ENCODE measurements around the gene APEX1. TPM values are rescaled to one million over a fixed set of nuclear protein-coding genes. Genes with fewer than 3 reads are reported as not detected.
A peak's percentile ranks its signal among the peaks of the same experiment; 100 is the strongest.
"Not testable (repeated sequence)": the region's sequence is repeated elsewhere in the genome, so short reads cannot be mapped to it uniquely, and the experiment has no call there.

The APEX1 gene
- total RNA-seq, 1 donor from 2014 or later = 125 TPM

- no peak for DNase-seq (ENCODE audit: low read depth)
Observed at GRCh38 chr14:20472536-20473169, 17.6 kb downstream of the APEX1 start.

DNA sequence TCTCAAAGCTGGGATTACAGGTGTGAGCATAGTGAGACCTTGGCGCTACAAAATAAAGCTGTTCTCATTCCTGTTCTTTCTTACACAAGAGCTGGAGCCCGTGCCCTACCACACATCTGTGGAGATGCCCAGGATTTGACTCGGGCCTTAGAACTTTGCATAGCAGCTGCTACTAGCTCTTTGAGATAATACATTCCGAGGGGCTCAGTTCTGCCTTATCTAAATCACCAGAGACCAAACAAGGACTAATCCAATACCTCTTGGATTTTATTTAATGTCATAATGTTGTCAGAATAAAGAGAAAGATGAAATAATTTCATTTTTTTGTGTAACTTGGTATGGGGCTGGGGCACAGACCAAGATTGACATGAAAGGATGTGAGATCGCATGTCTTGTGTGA lies 21.8 kb downstream of the APEX1 start:
- no peak for DNase-seq (ENCODE audit: low read depth)

DNA sequence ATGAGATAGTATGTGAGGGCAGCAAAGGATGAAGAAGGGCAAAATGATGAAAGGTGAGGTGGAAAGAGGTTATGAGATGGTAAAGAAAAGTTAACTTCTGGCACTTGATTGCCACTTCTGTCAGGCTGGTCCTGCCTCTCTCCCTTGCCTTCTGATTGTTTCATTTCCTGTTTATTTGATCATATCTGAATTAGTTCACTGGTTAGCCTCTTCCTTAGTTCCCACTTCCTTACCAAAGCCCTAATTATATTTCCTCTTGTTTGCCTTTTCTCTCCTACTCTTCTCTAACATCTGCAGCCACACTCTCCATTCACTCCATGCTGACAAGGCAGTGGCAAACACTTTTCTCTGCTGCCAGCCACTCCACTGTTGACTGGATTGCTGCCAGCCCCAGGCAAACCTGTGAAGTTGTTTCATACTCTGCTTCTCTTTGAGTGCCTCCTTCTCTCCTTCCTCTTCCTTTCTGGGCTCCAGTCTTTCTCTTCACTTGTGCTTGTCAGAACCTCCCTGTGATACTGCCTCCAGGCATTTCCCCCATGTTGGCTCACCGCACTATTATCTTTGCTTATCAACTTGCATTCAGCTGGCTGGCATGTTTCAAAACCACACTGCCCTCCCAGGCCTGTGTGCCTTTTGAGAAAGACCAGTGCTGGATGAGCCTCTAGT lies 22.3 kb downstream of the APEX1 start:
- DNase-seq (ENCODE audit: low read depth) = peak; percentile 13

- no peak for DNase-seq (ENCODE audit: low read depth)
Observed at GRCh38 chr14:20478894-20479293, 23.9 kb downstream of the APEX1 start.

GRCh38 chr14:20482382-20482781 lies 27.4 kb downstream of the APEX1 start:
- DNase-seq (ENCODE audit: low read depth) = no peak

DNA sequence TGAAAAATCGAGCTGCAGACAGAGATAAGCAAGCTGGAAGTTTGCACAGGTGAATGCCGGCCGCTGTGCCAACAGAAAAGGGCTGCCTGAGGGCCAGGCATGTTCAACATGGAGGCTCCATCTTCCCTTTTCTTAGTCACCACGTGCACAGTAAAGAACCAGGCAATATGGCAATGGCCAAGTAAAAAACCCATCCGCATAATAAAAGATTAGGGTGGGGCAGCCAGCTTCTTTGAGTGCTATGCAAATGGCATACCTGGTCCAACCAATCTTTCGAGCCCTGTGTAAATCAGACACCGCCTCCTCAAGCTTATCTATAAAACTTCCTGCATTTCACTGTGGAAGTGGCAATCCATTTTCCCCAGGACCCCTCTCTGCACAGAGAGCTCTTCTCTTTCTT lies 30.9 kb downstream of the APEX1 start:
- DNase-seq (ENCODE audit: low read depth) = no peak

GRCh38 chr14:20486684-20487395 lies 31.8 kb downstream of the APEX1 start:
- DNase-seq (ENCODE audit: low read depth) = no peak

DNA sequence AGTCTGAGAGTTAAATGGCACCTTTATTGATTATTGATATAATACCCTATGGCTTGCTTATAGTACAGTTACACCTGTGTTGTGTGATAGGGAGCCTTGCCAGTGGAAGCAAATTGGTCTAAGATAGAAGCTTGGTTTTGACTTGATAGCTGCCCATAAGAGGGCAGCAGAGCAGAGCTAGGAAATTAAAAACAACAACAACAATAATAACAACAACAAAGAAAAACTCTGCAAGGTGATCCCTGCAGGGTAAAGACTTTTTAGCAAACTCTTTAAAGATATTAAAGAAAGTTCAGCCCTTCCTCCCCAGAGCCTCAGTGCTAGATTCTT lies 32.3 kb downstream of the APEX1 start:
- no peak for DNase-seq (ENCODE audit: low read depth)

GRCh38 chr14:20489093-20489994 lies 34.3 kb downstream of the APEX1 start:
- DNase-seq (ENCODE audit: low read depth) = peak; percentile 58

DNA sequence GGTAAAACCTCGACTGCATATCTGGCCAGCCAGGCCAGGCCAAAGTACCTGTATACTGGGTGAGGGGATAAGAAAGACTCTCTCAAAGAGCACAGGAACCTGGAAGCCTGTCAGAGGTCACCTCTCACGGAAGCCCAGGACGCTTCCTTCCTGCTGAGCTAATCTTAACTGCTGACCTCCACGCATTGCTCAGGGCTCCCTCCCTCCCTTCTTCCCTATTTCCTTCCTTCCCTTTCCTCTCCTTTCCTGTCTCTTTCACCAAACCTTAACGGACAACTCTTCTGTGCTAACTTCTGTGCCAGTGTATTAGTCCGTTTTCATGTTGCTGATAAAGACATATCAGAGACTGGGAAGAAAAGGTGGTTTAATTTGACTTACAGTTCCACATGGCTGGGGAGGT lies 35.5 kb downstream of the APEX1 start:
- DNase-seq (ENCODE audit: low read depth) = no peak

DNA sequence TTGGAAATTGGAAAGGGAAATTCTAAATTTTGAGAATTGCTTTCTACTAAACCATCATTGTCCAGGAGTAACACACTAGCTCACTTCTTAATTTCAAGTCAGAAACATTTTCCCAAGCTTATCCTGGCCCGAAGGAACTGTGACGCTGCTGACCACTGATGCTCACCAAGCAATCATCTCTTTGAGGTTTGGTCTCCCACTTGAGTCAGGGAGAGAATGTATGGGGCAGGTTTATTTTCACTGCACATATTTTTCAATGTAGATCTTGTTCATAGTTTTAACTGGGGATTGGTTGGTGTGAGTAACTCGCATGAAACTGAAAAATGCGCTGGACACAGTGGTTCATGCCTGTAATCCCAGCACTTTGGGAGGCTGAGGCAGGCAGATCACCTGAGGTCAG lies 37.5 kb downstream of the APEX1 start:
- DNase-seq (ENCODE audit: low read depth) = no peak

DNA sequence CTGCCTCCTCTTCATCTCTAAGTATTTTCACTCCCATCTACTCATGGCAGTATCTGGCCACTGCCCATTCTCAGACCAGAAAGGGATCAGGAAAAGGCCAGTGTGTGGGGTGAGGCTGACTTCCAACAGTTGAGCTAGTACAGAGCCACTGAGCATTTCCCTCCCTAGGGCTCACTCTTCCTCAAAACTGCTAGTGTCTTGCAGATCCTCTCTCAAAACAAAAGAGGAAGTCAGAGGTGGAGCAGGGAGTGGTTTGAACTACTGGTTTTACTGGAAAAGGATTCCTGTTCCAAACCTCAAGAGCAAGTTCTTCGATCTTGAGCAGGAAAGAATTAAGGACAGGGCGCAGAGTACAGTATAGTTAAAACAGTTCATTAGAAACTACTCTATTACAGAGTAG lies 38.6 kb downstream of the APEX1 start:
- no peak for DNase-seq (ENCODE audit: low read depth)

DNA sequence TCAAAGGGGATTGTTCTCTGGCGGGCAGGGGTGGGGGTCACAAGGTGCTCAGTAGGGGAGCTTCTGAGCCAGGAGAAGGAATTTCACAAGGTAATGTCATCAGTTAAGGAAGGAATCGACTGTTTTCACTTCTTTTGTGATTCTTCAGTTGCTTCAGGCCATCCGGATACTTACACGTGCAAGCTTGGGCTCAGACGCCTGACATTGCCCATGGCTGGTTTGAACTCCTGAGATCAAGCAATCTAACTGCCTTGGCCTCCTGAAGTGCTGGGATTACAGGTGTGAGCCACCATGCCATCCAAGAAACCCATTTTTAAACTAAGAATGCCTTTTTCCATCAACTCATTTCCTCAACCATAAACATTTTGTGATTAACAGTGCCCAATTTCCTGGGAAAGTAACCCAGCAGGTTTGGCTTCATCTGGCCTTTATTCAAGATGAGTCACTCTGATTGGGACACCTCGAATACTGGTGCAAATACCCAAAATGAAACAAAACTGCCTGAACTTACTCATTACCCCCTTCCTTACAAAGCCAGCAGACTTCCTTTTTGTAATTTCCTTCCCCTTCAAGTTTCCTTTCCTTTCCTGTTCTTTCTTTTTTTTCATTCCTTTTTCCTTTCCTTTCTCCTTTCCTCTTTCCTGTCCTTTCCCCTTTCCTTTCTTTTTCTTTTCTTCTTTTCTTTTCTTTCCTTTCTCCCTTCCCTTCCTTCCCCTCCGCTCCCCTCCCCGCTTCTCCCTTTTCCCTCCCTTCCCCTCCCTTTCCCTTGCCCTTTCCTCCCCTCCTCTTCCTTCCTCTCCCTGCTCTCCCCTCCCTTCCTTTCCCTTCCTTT lies 40.1 kb downstream of the APEX1 start:
- DNase-seq (ENCODE audit: low read depth) = no peak

- DNase-seq (ENCODE audit: low read depth) = no peak
Observed at GRCh38 chr14:20498622-20499021, 43.6 kb downstream of the APEX1 start.

GRCh38 chr14:20499108-20499507 lies 44.1 kb downstream of the APEX1 start:
- DNase-seq (ENCODE audit: low read depth) = peak; percentile 9

- no peak for DNase-seq (ENCODE audit: low read depth)
Observed at GRCh38 chr14:20499881-20500280, 44.9 kb downstream of the APEX1 start.

GRCh38 chr14:20501346-20501745 lies 46.3 kb downstream of the APEX1 start:
- DNase-seq (ENCODE audit: low read depth) = no peak

- DNase-seq (ENCODE audit: low read depth) = no peak
Observed at GRCh38 chr14:20503898-20504297, 48.9 kb downstream of the APEX1 start.

DNA sequence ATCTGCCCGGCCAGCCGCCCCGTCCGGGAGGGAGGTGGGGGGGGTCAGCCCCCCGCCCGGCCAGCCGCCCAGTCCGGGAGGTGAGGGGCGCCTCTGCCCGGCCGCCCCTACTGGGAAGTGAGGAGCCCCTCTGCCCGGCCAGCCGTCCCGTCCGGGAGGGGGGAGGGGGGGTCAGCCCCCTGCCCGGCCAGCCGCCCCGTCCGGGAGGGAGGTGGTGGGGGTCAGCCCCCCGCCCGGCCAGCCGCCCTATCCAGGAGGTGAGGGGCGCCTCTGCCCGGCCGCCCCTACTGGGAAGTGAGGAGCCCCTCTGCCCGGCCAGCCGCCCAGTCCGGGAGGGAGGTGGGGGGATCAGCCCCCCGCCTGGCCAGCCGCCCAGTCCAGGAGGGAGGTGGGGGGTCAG lies 51.2 kb downstream of the APEX1 start:
- DNase-seq (ENCODE audit: low read depth) = not testable (repeated sequence)

GRCh38 chr14:20506752-20507151 lies 51.7 kb downstream of the APEX1 start:
- not testable (repeated sequence) for DNase-seq (ENCODE audit: low read depth)

All from myocyte (in vitro differentiated cells).